WTC11 (cell line): Measurements from ENCODE around the gene GTF3C1. TPM values are rescaled to one million over a fixed set of nuclear protein-coding genes. Genes with fewer than 3 reads are reported as not detected.
"Not testable (repeated sequence)": the region's sequence is repeated elsewhere in the genome, so short reads cannot be mapped to it uniquely, and the experiment has no call there.

Source experiments
- ATAC-seq: fragments of 200-7000 bp; cut with Tn5 transposase; 2 replicates; pipeline ENCODE4 v1.10.0; 2021; ENCODE audit warnings: mild to moderate bottlenecking, moderate library complexity
- CTCF ChIA-PET: fragments of 300-600 bp; sonication (Branson Sonifier 250); formaldehyde crosslinking; loops from one replicate; lab custom pipeline; 2021; ENCODE audit warnings: antibody characterized with exemption; lab: Charles Lee
- POLR2A ChIA-PET: fragments of 350-600 bp; sonication (Branson Sonifier 250); formaldehyde crosslinking; loops from one replicate; lab custom pipeline; 2021; ENCODE audit warnings: antibody characterized with exemption; lab: Charles Lee
- DNase-seq: peaks from one replicate; pipeline ENCODE4 v3.0.0; 2021; ENCODE audit warnings: low spot score
- H3K27ac Mint-ChIP-seq: 2 replicates; pipeline ENCODE4 v1.8.0; 2021; ENCODE audit warnings: mixed read lengths
- H3K27me3 Mint-ChIP-seq: 2 replicates; pipeline ENCODE4 v1.8.0; 2021; ENCODE audit warnings: low read depth, mild to moderate bottlenecking, moderate library complexity, mixed read lengths
- H3K36me3 Mint-ChIP-seq: 2 replicates; pipeline ENCODE4 v1.8.0; 2021; ENCODE audit warnings: mixed read lengths
- H3K4me1 Mint-ChIP-seq: 2 replicates; pipeline ENCODE4 v1.8.0; 2022; ENCODE audit warnings: mixed read lengths
- H3K4me3 Mint-ChIP-seq: 2 replicates; pipeline ENCODE4 v1.8.0; 2021; ENCODE audit warnings: mild to moderate bottlenecking, moderate library complexity, mixed read lengths
- H3K9me3 Mint-ChIP-seq: 2 replicates; pipeline ENCODE4 v1.8.0; 2021; ENCODE audit warnings: mixed read lengths
- EMX1 ChIP-seq: fragments of 250-450 bp; sonication (Bioruptor Pico); IDR thresholded peaks from 2 replicates; pipeline ENCODE4 v1.8.0; 2021; ENCODE audit warnings: mild to moderate bottlenecking
- ESRRA ChIP-seq: sonication (generic); formaldehyde crosslinking; IDR thresholded peaks from 2 replicates; pipeline ENCODE4 v1.8.1; 2022; ENCODE audit warnings: mild to moderate bottlenecking, missing genetic modification reagents, borderline replicate concordance
- FOXK1 ChIP-seq: sonication (generic); formaldehyde crosslinking; IDR thresholded peaks from 2 replicates; pipeline ENCODE4 v1.8.0; 2022; ENCODE audit warnings: mild to moderate bottlenecking, moderate library complexity, missing genetic modification reagents
- FOXP1 ChIP-seq: sonication (generic); formaldehyde crosslinking; IDR thresholded peaks from 2 replicates; pipeline ENCODE4 v1.8.0; 2022; ENCODE audit warnings: missing genetic modification reagents, mild to moderate bottlenecking, moderate library complexity, borderline replicate concordance
- GABPB1 ChIP-seq: sonication (generic); formaldehyde crosslinking; IDR thresholded peaks from 2 replicates; pipeline ENCODE4 v1.8.1; 2023; ENCODE audit warnings: mild to moderate bottlenecking, missing genetic modification reagents
- GRHL2 ChIP-seq: fragments of 250-450 bp; sonication (Bioruptor Pico); IDR thresholded peaks from 2 replicates; pipeline ENCODE4 v1.8.0; 2022; ENCODE audit warnings: mild to moderate bottlenecking, moderate library complexity; ENCODE audit not compliant: insufficient replicate concordance, severe bottlenecking
- SMAD4 ChIP-seq: sonication (generic); formaldehyde crosslinking; IDR thresholded peaks from 2 replicates; pipeline ENCODE4 v1.8.0; 2022; ENCODE audit warnings: mild to moderate bottlenecking, missing genetic modification reagents
- TCF7 ChIP-seq: sonication (generic); formaldehyde crosslinking; IDR thresholded peaks from 2 replicates; pipeline ENCODE4 v1.8.0; 2022; ENCODE audit warnings: mild to moderate bottlenecking, low read depth, missing genetic modification reagents, moderate library complexity
- TP53 ChIP-seq: sonication (generic); formaldehyde crosslinking; IDR thresholded peaks from 2 replicates; pipeline ENCODE4 v1.8.1; 2023; ENCODE audit warnings: mild to moderate bottlenecking, missing genetic modification reagents
- total RNA-seq: library from RNA; stranded (reverse); gene quantifications from 3 replicates; pipeline ENCODE4 v1.2.3, GENCODE V29; 2021
- TF ChIP-seq, protein P1 (sequence below): sonication (generic); formaldehyde crosslinking; IDR thresholded peaks from 2 replicates; pipeline ENCODE4 v1.8.1; 2022; ENCODE audit warnings: mild to moderate bottlenecking, moderate library complexity, missing genetic modification reagents
- TF ChIP-seq, protein P2 (sequence below): sonication (generic); formaldehyde crosslinking; IDR thresholded peaks from 2 replicates; pipeline ENCODE4 v1.8.1; 2022; ENCODE audit warnings: low read depth, mild to moderate bottlenecking, moderate library complexity, missing genetic modification reagents, borderline replicate concordance
- TF ChIP-seq, protein P3 (sequence below): sonication (generic); formaldehyde crosslinking; IDR thresholded peaks from 2 replicates; pipeline ENCODE4 v1.8.1; 2023; ENCODE audit warnings: mild to moderate bottlenecking, missing genetic modification reagents
- TF ChIP-seq, protein P4 (sequence below): sonication (generic); formaldehyde crosslinking; IDR thresholded peaks from 2 replicates; pipeline ENCODE4 v1.8.0; 2023; ENCODE audit warnings: mild to moderate bottlenecking, missing genetic modification reagents
- TF ChIP-seq, protein P5 (sequence below): sonication (generic); formaldehyde crosslinking; conservative IDR thresholded peaks from 2 replicates; pipeline ENCODE4 v1.8.1; 2023; ENCODE audit warnings: mild to moderate bottlenecking, low read depth, missing genetic modification reagents, moderate library complexity
- TF ChIP-seq, protein P6 (sequence below): sonication (generic); formaldehyde crosslinking; IDR thresholded peaks from 2 replicates; pipeline ENCODE4 v1.8.0; 2022; ENCODE audit warnings: mild to moderate bottlenecking, missing genetic modification reagents
- TF ChIP-seq, protein P7 (sequence below): fragments of 250-450 bp; sonication (Bioruptor Pico); IDR thresholded peaks from 2 replicates; pipeline ENCODE4 v1.9.0; 2021; ENCODE audit warnings: mild to moderate bottlenecking
- TF ChIP-seq, protein P8 (sequence below): sonication (generic); formaldehyde crosslinking; IDR thresholded peaks from 2 replicates; pipeline ENCODE4 v1.8.0; 2023; ENCODE audit warnings: missing genetic modification reagents

Gene GTF3C1
- total RNA-seq, 1 experiment from 2014 or later = 146 TPM

DNA sequence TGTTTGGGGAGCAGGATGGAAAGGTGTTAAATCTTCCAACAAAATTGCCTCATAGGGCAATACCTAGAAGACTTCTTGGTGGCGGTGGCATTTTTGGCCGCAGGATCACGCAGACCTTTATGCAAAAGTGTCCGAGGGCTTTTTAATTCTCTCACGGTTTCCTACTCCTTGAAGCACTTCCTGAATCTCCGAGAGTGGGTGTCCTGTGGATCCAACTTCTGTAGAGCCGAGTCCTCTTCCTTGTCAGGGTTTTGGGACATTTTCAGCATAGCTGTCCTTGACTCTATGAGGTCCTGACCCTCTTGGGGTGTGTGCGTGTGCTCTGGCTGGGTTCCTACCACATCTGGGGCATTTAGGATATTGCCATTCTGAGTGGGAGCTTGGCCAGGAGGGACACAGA, 116.1 kb downstream of the GTF3C1 start (continued):
- TF ChIP-seq TP53 (CRISPR knock-in tag) = no peak

DNA sequence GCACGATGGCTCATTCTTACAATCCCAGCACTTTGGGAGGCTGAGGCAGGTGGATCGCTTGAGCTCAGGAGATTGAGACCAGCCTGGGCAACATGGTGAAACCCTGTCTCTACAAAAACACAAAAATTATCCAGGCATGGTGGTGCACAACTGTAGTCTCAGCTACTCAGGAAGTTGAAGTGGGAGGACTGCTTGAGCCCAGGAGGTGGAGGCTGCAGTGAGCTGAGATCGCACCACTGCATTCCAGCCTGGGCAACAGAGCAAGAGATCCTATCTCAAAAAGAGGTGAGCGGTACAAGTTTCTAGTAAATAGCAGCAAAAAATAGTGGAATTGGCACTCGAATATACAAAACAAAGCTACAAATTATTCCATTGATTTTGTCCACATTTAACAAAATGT, 116.5 kb downstream of the GTF3C1 start:
- H3K9me3 Mint-ChIP-seq, ATAC-seq, H3K4me3 Mint-ChIP-seq, H3K27me3 Mint-ChIP-seq, CTCF ChIA-PET, H3K36me3 Mint-ChIP-seq, H3K4me1 Mint-ChIP-seq, POLR2A ChIA-PET, DNase-seq, H3K27ac Mint-ChIP-seq: not testable (repeated sequence)

DNA sequence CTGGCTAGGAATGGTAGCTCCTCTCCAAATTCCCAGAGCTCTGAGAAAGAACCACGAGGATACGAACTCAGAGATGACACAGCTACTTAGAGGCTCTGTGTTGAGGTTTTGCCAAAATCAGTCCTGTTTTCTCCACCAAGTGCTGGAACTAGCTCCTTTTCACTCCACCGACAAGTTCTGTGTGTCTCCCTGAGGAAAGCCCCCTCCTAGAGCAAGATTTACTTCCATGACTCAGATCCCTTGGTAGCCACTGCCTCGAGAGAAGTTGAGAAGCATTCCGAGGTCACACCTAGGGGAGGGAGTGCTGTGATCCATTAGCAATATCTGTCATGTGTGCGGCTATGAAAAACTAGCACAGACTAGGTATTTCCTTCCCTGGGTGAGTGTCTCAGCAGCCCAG, 117.2 kb downstream of the GTF3C1 start:
- H3K9me3 Mint-ChIP-seq = no peaks in the 10 kb centered on the region
- POLR2A ChIA-PET = no interaction called here

DNA sequence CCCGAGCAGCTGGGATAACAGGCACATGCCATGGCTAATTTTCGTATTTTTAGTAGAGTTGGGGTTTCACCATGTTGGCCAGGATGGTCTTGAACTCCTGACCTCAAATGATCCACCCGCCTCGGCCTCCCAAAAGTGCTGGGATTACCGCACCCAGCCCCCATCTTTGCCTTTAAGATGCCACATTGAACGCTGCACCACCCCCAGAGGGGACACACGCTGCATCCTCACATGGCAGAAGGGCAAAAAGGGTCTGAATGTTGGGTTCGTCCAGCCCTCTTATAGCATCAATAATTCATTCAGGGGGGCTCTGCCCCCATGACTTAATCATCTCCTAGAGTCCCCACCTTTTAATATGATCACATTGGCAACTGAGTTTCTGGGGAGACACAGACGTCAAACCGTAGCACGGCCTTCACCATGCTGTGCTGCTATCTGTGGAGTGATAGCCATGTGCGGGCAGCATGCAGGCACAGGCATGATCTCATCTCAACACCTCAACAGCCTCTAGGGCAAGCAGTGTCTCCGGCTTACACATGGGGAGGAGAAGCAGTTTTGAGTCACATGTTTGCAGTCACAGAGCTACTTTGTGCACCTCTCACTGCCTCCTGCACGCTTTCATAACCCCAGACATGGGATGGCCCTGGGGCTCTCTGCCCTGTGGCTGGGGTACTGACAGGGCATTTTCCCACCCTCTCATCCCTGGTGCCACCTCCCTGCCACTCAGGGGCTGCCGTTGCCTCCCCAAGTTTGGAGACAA, 117.8 kb downstream of the GTF3C1 start:
- ChIA-PET CTCF (no interaction called here), POLR2A (no interaction called here)
- ATAC-seq = no peak
- Mint-ChIP-seq H3K27ac (no peak overlapping the region), H3K27me3 (no peaks in the 10 kb centered on the region; the same call in 1 of the 2 replicates), H3K4me3 (no peak overlapping the region), H3K4me1 (no peaks in the 10 kb centered on the region), H3K36me3 (no peaks in the 10 kb centered on the region), H3K9me3 (0 out of 2 replicates have a peak, but pooled peaks cover under 1% of the 10 kb centered on the region)
- no peak for DNase-seq
- TF ChIP-seq, protein P1, sequence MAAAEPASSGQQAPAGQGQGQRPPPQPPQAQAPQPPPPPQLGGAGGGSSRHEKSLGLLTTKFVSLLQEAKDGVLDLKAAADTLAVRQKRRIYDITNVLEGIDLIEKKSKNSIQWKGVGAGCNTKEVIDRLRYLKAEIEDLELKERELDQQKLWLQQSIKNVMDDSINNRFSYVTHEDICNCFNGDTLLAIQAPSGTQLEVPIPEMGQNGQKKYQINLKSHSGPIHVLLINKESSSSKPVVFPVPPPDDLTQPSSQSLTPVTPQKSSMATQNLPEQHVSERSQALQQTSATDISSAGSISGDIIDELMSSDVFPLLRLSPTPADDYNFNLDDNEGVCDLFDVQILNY = no peak
- TF ChIP-seq, protein P2, sequence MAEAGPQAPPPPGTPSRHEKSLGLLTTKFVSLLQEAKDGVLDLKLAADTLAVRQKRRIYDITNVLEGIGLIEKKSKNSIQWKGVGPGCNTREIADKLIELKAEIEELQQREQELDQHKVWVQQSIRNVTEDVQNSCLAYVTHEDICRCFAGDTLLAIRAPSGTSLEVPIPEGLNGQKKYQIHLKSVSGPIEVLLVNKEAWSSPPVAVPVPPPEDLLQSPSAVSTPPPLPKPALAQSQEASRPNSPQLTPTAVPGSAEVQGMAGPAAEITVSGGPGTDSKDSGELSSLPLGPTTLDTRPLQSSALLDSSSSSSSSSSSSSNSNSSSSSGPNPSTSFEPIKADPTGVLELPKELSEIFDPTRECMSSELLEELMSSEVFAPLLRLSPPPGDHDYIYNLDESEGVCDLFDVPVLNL (CRISPR knock-in tag) = no peak
- TF ChIP-seq, protein P3, sequence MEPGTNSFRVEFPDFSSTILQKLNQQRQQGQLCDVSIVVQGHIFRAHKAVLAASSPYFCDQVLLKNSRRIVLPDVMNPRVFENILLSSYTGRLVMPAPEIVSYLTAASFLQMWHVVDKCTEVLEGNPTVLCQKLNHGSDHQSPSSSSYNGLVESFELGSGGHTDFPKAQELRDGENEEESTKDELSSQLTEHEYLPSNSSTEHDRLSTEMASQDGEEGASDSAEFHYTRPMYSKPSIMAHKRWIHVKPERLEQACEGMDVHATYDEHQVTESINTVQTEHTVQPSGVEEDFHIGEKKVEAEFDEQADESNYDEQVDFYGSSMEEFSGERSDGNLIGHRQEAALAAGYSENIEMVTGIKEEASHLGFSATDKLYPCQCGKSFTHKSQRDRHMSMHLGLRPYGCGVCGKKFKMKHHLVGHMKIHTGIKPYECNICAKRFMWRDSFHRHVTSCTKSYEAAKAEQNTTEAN (CRISPR knock-in tag) = no peak
- TF ChIP-seq FOXP1 (CRISPR knock-in tag) (no peak), ESRRA (CRISPR knock-in tag) (no peak), TCF7 (no peak), FOXK1 (CRISPR knock-in tag) (no peak), GRHL2 (no peak)
- TF ChIP-seq, protein P4, sequence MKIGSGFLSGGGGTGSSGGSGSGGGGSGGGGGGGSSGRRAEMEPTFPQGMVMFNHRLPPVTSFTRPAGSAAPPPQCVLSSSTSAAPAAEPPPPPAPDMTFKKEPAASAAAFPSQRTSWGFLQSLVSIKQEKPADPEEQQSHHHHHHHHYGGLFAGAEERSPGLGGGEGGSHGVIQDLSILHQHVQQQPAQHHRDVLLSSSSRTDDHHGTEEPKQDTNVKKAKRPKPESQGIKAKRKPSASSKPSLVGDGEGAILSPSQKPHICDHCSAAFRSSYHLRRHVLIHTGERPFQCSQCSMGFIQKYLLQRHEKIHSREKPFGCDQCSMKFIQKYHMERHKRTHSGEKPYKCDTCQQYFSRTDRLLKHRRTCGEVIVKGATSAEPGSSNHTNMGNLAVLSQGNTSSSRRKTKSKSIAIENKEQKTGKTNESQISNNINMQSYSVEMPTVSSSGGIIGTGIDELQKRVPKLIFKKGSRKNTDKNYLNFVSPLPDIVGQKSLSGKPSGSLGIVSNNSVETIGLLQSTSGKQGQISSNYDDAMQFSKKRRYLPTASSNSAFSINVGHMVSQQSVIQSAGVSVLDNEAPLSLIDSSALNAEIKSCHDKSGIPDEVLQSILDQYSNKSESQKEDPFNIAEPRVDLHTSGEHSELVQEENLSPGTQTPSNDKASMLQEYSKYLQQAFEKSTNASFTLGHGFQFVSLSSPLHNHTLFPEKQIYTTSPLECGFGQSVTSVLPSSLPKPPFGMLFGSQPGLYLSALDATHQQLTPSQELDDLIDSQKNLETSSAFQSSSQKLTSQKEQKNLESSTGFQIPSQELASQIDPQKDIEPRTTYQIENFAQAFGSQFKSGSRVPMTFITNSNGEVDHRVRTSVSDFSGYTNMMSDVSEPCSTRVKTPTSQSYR (CRISPR knock-in tag) = no peak
- TF ChIP-seq, protein P5, sequence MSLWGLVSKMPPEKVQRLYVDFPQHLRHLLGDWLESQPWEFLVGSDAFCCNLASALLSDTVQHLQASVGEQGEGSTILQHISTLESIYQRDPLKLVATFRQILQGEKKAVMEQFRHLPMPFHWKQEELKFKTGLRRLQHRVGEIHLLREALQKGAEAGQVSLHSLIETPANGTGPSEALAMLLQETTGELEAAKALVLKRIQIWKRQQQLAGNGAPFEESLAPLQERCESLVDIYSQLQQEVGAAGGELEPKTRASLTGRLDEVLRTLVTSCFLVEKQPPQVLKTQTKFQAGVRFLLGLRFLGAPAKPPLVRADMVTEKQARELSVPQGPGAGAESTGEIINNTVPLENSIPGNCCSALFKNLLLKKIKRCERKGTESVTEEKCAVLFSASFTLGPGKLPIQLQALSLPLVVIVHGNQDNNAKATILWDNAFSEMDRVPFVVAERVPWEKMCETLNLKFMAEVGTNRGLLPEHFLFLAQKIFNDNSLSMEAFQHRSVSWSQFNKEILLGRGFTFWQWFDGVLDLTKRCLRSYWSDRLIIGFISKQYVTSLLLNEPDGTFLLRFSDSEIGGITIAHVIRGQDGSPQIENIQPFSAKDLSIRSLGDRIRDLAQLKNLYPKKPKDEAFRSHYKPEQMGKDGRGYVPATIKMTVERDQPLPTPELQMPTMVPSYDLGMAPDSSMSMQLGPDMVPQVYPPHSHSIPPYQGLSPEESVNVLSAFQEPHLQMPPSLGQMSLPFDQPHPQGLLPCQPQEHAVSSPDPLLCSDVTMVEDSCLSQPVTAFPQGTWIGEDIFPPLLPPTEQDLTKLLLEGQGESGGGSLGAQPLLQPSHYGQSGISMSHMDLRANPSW (CRISPR knock-in tag) = no peak
- TF ChIP-seq, protein P6, sequence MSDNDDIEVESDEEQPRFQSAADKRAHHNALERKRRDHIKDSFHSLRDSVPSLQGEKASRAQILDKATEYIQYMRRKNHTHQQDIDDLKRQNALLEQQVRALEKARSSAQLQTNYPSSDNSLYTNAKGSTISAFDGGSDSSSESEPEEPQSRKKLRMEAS (CRISPR knock-in tag) = no peak

More for the DNA sequence above, 117.2 kb downstream of the GTF3C1 start:
- no peak overlapping the region for H3K27ac Mint-ChIP-seq
- DNase-seq (no peak), ATAC-seq (no peak)
- H3K27me3 Mint-ChIP-seq = no peaks in the 10 kb centered on the region; the same call in 1 of the 2 replicates
- no peak overlapping the region for H3K4me3 Mint-ChIP-seq
- TF ChIP-seq EMX1 (CRISPR knock-in tag) (no peak), SMAD4 (CRISPR knock-in tag) (no peak), GABPB1 (CRISPR knock-in tag) (no peak)
- TF ChIP-seq, protein P7, sequence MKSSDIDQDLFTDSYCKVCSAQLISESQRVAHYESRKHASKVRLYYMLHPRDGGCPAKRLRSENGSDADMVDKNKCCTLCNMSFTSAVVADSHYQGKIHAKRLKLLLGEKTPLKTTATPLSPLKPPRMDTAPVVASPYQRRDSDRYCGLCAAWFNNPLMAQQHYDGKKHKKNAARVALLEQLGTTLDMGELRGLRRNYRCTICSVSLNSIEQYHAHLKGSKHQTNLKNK (CRISPR knock-in tag) = no peak
- TF ChIP-seq, protein P8, sequence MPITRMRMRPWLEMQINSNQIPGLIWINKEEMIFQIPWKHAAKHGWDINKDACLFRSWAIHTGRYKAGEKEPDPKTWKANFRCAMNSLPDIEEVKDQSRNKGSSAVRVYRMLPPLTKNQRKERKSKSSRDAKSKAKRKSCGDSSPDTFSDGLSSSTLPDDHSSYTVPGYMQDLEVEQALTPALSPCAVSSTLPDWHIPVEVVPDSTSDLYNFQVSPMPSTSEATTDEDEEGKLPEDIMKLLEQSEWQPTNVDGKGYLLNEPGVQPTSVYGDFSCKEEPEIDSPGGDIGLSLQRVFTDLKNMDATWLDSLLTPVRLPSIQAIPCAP (CRISPR knock-in tag) = no peak
- no peaks in the 10 kb centered on the region for H3K36me3 Mint-ChIP-seq
- H3K4me1 Mint-ChIP-seq = no peaks in the 10 kb centered on the region
- CTCF ChIA-PET = no interaction called here
